NCI-H510A treated with DMSO at 0.1 percent for 48 hours (cell line): ENCODE measurements around the gene ERC2.

Source experiments
- DNase-seq: peaks from one replicate; lab custom pipeline; 2025; lab: John Stamatoyannopoulos, UW

The ERC2 gene

DNA sequence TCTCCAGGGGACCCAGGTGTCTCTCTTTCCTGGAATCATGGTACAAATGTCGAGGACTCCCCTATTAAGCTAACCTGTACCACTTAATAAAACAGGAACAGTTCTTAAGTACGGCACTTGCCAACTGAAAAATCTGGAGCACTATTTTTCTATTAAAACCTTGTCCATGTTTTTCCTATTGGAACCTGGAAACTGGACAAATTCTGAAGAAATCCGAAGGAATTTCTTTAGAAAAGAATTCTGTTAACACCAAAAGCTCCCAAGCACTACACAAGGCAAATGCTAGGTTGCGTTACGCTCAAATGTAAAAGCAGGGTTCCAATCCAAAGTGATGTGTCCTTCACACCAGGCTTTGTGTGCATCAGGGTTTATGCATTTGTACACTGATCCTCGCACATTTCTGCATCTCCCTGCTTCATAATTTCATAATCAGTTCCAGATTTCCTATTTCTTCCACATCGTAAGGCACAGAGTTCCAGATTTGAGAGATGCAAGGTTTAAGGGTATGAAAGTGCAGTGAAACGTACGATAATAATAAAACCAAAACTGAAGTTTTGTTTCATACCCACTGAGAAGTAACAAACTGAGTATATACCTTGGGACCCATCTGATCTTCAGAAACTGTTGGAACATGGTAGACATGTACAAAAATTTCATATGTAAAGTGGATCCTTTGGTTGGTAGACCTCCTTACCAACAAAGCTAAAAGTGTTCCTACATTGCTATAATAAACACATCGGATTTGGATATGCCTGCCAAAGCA lies 849.0 kb downstream of the ERC2 start:
- DNase-seq: no peak

DNA sequence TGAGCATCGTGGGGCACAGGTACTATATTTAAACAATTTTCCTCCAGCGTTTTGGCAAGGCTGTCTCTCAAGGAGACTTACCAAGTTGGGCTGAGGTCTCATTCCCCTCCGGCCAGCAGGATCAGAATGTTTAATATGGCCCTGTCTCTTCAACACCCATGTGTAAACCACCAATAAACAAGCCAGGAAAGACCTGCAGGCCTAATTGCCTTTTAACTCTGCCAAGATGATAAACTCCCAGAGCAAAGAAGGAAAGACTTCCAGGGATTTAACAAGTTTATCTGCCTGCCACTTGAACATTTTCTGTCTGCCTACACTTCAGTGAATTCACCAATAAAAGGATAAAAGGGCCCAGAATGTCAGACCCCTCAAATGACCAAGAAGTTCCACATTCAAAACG lies 850.9 kb downstream of the ERC2 start:
- DNase-seq: no peak

DNA sequence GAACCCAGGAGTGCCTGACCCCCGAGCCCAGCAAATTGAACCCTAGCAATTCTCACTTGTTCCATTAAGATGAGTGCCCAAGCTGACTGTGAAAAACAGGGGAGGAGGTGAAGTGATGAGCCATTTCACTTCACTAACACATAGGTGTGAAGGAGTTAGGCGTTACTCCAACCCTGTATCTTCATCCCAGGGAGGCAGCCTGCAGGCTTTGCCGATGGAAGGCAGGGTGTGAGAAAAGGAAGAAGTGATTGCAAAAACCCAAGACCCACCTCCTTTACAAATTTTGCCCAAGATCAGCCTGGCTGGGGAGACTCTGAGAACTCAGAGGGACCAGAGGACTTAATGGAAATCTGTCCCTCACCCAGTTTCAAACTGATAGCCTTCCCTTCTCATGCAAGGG lies 851.5 kb downstream of the ERC2 start:
- DNase-seq: no peak

DNA sequence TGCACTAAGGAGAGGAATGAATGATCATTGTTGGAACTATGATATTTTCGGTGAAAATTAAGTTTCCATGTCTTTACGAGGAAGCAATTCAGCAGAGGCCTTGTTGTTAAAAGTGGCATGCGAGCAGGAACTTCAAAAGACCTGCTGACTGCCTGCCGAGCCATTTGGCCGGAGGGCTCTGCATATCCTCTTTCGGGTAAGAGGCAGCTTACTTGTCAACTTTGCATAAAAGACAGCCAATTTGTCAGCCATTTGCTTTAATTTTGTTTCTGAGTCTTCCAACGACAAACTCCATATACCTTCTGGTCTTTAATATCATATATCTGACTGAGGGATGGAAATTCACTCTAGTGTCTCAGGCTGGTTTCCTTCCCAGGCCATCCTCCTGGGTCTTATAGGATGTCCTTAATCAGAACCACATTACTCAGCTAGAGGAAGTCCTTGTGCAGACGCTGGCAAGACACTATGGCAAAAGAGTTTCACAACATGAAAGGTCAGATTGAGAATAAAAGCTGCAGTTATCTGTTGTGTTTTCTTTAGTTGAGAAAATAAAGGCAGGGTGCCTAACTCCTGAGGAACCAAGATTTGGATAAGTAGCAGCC lies 852.5 kb downstream of the ERC2 start:
- no peak for DNase-seq

DNA sequence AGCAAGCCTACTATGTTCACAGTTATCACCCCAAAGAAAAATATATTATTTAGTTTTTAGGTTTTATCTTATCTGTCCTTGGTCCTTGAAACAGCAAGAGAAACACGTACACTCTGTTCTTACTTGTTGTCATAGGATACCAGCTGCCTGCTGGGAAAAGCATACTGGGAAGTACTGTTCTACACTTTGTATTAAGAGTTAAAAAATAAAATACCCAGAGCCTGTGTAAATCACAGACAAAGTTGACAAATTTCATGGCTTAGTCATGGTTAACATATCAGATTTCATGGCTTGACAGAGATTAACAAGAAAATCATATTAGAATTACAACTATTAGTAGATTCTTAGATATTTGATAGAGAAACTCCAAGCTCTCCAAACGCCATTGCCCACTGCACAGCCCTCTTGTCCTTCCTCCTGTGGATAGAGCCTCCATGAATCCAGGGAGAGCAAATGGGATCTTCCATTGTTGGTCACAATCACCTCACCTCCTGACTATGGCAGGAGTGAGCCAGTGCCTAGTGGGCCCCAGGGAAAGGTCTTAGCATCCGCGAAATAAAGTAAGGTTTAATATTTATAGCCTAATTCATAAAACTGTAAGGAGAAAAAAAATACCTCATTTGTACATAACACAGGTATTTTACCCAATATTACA lies 853.1 kb downstream of the ERC2 start:
- DNase-seq: no peak

DNA sequence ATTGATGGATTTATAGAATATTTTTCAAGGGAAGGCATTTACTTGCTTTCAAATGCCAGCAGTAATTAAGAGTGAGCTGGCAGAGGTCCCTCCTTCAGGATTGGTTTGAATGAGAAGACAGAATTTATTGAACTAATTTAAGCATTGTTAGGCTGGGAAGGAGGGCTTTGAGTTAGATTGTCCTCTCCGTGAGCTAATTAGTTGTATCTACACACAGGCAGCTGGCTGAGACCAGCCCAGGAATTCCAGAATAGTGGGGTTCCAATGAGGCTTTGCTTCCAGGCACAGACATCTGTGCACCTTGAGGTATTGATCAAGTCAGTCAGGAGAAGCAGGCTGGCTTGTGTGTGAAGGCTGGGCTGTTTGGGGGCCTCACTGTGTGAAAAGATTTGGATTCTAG lies 857.1 kb downstream of the ERC2 start:
- no peak for DNase-seq

DNA sequence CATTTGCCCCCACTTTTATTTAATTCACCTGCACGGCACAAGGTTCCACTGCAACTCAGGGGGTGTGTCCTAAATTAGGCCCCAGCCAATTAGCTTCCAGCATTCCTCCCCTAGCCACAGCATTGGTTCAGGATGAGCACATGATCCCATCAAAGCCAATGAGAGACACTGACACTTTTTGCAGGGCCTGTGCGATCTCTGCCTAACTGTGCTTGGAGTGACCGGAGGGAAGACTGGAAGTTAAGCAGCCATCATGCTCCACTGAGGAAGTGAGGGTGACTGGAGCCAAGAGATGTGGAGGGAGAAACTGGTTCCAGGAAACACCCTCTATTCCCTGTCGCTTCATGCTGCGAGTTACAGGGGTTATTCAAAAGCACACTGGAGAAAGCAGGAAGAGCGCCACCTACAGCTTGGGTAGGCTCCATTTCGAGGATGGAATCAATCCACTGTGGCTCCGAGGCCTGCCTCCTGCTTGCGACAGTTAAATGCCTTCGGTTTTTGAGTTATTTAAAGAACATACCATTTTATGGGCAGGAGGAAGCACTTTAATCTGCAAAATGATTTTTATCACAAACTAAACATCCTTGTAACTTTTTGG lies 858.9 kb downstream of the ERC2 start:
- no peak for DNase-seq

DNA sequence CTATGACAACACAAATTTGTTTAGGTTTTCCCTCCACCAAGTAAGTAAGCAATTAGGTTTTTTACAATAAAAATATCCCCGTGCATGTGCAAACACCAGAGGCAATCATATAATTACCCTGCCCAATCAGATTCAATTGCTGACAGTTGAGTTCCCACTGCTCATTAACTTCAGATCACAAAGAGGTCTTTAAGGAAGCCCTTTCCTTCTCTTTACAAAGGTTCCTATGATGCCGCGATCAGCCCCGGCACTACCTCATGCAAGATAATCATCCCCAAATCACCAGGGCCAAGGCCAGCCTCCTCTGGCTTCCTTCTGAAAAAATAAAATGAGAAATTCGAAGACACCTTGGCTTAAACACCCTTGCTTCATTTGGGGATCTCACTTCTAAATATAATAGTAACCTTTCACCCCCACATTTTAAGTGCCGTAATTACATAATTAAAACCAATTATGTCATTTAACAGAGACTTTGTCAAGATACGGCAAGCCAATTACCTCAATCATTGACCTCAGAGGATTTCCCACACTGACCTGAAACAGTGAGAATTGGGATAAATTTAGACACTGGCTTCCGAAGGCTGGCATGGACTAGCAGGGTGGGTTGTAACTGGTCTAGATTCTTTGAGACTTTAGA lies 859.8 kb downstream of the ERC2 start:
- DNase-seq: no peak

DNA sequence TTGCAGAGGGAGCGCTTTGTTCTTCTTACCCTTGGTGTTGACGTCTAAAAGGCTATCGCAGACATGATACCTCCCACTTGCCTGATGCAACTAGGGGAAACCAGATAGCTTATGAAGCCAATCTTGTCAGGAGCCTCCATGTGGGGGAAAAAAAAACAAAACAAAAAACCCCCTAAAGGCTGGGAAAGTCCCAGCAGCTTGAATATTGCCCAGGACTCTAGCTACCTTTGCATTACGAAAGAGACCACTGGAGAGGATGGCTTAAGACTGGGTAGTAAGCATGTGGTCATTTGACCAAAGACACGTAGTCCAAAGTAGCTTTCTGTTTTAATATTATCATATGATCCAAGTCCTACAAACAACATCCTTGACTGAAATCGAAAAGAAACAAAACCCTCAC lies 860.4 kb downstream of the ERC2 start:
- no peak for DNase-seq

DNA sequence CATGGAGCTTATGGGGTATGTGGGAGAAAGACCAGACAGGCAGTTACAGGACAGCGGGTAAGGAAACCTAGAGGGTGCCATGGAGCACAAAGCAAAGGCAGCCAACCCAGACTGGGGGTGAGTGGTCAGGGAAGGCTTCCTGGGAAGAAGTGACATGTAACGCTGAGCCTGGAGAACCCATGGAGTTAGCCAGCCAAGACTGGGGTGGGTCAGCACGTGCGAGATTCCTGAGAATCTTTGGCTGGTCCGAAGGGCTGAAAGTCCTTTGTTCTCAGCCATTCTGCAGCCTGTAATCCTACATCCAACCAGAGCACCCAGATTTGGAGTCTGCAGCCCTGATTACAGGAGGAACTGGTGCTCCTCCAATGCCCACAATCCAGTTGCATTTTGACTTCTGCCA lies 861.1 kb downstream of the ERC2 start:
- no peak for DNase-seq

DNA sequence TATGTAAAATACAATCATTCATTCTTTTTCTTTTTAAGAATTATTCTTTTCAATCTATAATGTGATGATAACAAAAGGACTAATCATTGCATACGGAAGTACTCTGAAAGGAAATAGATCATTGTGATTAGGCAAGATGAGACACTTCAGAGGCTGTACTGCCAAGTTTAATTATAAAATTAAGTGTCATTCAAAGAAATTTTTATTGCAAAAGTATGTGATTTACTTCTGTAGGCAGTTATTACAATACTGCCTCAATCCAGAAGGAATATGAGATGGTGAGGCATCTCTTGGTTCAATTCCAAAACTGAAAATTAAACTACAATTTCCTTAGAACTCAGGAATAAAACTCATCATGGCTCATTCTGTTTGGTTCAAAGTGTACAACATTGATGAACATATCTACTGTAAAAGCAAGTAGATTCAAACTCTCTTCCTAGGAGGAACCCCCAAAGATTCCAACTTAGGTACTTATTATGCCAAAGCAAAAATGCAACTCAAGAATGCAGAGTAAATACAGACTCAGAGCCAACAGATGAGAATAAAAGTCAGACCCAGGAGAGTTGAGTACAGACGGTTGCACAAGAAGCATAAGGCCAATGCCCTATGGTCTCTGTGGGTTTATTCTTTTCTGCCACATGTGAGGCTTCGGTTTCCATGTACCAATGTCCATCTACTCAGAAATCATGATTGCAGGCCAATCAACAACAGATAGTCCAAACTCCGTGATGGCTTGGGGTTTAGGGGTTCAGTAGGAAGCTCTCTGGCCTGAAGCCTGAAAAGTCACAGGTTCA lies 862.6 kb downstream of the ERC2 start:
- no peak for DNase-seq

DNA sequence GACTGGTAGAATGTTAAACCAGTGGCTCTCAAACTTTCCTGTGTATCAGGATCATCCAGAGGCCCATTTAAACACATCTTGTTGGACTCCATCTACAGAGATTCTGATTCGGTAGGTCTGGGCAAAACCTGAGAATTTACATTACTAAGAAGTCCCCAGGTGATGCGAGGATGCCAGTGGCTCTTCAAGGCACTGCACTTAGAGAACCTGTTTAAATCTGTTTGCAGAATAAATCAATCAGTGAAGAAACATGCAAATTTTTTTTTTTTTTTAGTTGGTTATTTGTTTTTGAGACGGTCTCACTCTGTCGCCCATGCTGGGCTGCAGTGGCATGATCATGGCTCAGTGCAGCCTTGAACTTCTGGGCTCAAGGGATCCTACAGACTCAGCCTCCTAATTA lies 863.4 kb downstream of the ERC2 start:
- no peak for DNase-seq

DNA sequence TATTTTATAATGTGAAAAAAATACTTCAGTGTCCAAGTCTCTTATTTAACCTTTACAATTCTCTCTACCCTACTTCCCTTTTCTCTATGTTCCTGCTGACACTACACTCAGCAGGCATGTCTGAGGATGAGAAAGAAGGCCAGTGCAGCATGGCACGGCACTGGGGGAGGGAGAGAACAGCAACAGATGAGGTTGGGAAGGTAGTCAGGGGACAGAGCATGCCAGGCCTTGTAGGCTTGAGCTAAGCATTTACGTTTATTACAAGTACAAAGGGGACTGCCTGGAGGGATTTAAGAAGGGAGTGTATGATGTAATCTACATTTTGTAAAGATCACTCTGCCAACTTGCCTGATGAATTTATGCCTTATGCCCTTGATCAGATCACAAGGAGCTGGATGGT lies 863.9 kb downstream of the ERC2 start:
- DNase-seq: no peak

DNA sequence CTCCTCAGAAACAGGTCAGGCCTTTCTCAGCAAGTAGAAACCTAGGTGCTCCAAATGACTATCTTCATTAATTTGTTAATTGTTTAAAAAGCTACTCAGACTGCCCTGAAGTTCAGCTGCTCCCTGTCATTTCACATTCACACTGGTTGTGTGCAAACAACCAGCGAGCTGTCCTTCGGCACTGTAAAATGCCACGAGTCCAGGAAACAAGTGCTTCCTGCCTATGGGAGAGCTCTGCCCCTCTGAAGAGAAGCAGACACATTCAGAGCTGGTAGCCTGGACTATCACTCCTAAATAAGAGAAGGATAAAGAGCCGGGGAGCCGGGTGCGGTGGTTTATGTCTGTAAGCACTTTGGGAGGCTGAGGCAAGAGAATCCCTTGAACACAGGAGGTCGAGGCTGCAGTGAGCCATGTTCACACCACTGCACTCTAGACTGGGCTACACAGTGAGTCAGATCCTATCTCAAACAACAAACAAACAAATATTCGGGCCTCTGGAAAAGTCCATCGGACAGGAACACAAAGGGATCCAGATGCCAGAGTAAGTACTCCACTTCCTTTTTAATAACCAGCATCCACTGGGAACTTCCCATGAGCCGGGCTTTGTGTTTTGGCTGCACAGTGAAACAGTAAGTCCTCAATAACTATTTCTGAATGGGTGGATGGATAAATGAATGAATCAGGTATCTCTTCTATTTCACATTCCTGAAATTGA lies 866.7 kb downstream of the ERC2 start:
- no peak for DNase-seq

DNA sequence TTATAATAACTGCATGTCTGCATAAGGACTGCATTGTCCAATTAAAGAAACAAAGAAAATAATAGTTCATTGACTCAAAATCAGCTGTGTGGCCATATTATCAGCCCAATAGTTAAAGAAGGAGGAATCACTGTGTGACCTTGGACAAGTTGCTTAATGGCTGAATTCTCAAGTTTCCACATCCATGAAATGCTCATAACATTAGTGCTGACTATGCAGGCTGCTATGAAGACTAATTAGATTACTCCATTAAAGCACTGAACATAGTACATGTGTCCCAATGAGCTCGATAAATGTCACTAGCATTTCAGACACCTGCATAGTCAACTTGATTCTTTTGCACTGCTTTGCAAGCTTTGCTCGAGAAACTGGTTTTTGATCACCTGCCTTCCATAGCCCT lies 870.0 kb downstream of the ERC2 start:
- no peak for DNase-seq

DNA sequence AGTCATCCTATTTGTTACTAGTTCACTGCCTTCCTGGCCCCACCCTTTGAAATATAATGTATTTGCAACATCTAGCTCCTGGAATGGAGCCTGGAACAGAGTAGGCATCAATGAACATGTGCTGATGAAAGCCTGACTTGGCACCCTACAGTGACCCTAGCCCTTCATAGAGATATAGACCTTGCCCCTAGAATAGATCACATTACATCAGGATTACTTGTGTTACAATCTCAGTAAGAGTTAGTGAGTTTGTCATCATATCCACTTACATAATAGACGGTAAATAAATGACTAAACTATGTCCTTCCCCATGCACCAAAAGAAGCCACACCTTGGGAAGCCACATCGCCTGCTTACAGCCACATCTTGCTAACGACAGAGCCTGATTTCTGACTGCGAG lies 870.6 kb downstream of the ERC2 start:
- no peak for DNase-seq

DNA sequence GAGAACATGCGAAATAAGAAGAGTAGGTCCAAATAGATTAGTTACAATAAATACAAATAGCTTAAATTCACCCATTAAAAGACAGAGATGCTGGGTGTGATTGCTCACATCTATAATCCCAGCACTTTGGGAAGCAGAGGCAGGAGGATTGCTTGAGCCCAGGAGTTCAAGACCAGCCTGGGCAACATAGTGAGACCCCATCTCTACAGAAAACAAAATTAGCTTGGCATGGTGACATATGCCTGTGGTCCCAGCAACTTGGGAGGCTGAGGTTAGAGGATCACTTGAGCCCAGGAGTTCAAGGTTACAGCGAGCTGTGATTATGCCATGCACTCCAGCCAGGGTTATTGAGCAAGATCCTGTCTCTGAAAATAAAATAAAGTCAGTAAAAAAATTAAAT lies 872.1 kb downstream of the ERC2 start:
- no peak for DNase-seq

DNA sequence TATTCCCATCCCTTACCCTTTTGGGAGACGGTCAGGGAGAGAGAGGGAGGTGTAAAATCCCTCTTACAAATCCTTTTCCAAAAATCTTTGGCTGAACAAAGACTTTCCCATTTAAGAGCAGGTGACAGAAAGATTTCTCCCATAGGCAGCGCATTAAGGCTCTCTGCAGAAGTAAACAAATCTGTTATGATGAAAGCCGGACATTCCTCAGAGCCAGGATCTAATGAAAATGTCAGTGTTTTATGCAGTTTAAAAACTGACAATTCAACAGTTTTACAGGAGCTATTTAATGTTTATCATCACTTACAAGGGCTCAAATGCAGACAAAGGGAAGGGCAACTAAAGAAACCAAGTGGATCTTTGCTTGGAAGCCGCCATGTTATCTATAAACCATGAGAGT lies 872.8 kb downstream of the ERC2 start:
- DNase-seq: no peak

DNA sequence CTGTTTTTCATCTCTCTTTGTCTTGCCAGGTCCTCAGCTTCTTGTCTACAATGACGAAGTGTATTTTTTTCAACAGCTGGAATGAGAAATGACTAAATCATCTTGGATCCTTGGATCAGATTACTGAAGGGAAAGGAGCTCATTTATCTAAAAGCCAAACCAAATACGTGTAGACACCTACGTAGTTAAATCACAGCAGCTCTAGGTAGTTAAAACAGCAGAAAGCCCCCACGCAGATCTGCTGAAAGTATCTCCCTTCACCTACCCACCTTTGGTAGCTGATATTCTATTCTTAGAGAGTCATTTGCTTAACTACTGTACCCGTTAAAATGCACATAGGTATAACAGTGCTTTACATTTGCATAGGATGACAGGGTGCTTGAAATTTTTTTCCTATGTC lies 875.7 kb downstream of the ERC2 start:
- DNase-seq: no peak

DNA sequence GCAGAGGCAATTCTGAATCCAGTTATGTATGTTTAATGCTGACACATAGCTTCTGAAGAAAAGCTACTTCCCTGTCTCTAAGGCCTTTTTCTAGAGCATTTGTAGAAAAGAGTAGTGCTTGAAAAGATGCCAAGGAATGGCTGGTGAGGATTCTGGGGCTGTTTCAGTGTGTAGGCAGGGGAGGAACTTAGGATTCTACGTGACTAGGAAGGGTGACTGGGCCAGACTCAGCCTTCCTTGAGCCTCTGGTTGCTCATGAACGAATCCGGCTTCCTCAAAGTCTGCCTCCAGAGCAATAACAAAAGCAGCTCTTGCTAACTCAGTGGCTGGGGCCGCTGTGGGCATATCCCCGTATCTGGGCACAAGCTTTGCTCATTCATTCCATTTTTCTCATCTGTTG lies 876.4 kb downstream of the ERC2 start:
- DNase-seq: no peak

DNA sequence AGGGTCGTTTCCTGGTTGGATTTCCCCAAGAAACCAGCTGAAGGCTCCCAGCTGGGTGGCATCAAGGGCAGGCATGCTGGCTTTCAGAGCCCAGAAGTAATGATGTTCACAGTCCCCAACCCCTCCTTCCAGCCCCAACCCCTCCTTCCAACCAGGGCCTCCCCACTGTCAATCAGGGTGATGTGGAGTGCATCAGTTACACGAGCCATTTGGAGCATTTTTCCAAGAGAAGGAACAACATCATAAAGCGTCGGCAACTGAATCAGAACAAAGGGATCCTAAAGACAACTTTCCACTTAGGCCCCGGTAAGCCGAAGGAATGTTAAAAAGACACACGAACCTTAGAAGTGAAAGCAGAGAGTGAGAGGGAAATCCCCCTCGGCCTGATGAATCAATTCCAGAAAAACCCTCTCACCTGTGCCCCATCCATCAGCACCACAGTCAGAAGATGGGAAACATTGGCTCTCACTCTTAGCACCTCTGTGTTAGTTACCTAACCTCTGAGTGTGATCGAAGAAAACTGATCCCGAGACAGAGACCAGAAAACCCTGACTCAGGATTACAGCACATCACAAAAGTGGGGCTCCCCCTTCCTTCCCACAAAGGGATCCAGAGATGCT lies 880.0 kb downstream of the ERC2 start:
- no peak for DNase-seq
